Measurements from ENCODE around the gene COPS8. TPM values are rescaled to one million over a fixed set of nuclear protein-coding genes. Genes with fewer than 3 reads are reported as not detected.

The COPS8 gene
- total and polyA plus RNA-seq, 2 of the 8 experiments (the other 6 are each of a cell fraction or from before 2014, with no cell fraction given), result 59.3 to 67.5 TPM

GRCh38 chr2:237128845-237129592 lies 43.3 kb downstream of the COPS8 start (continued):
- TF ChIP-seq ATF2 (IDR thresholded peaks at IDR 0.05; ENCODE audit: low read length), result no peak
- no peak for TF ChIP-seq RNF2 (IDR thresholded peaks at IDR 0.05; ENCODE audit: borderline replicate concordance, low read depth, low read length, missing control alignments, poor library complexity, severe bottlenecking)
- TF ChIP-seq NANOG (IDR thresholded peaks at IDR 0.05; ENCODE audit: insufficient read depth, low read depth, low read length, poor library complexity, severe bottlenecking), result no peak

Measured in H1 (cell line).